Endodermal cell (in vitro differentiated cells): Measurements from ENCODE around the gene PPP2R2B. TPM values are rescaled to one million over a fixed set of nuclear protein-coding genes. Genes with fewer than 3 reads are reported as not detected.

Experiments
- DNase-seq: peaks from one replicate; pipeline ENCODE4 v3.0.0-alpha.2; 2017
- H3K27ac ChIP-seq: 2 replicates; pipeline ENCODE4 v1.5.1; 2013; ENCODE audit warnings: mild to moderate bottlenecking, low read depth, low read length, moderate library complexity
- H3K27me3 ChIP-seq: 2 replicates; pipeline ENCODE4 v1.6.1; 2013; ENCODE audit warnings: mild to moderate bottlenecking, low read length, moderate library complexity; ENCODE audit not compliant: insufficient read depth, control insufficient read depth, poor library complexity, severe bottlenecking
- H3K36me3 ChIP-seq: 2 replicates; pipeline ENCODE4 v1.7.0; 2013; ENCODE audit warnings: mild to moderate bottlenecking, low read length, moderate library complexity; ENCODE audit not compliant: control insufficient read depth, insufficient read depth
- H3K4me1 ChIP-seq: one replicate; pipeline ENCODE4 v1.7.0; 2013; ENCODE audit warnings: low read length; ENCODE audit not compliant: control insufficient read depth, insufficient read depth
- H3K4me3 ChIP-seq: 2 replicates; pipeline ENCODE4 v1.5.1; 2013; ENCODE audit warnings: mild to moderate bottlenecking, low read length, moderate library complexity
- H3K9ac ChIP-seq: 2 replicates; pipeline ENCODE4 v1.6.1; 2013; ENCODE audit warnings: mild to moderate bottlenecking, low read length, moderate library complexity; ENCODE audit not compliant: poor library complexity, severe bottlenecking; ENCODE audit errors: extremely low read depth
- H3K9me3 ChIP-seq: 2 replicates; pipeline ENCODE4 v1.6.1; 2013; ENCODE audit warnings: mild to moderate bottlenecking, low read length, moderate library complexity; ENCODE audit not compliant: control insufficient read depth
- H3K27ac Mint-ChIP-seq: 2 replicates; pipeline ENCODE4 v1.8.0; 2020; ENCODE audit warnings: mixed read lengths
- H3K27me3 Mint-ChIP-seq: 2 replicates; pipeline ENCODE4 v1.8.0; 2021; ENCODE audit warnings: mild to moderate bottlenecking, mixed read lengths; ENCODE audit not compliant: insufficient read depth
- H3K36me3 Mint-ChIP-seq: 2 replicates; pipeline ENCODE4 v1.8.0; 2020; ENCODE audit warnings: low read depth, mixed read lengths
- H3K4me1 Mint-ChIP-seq: 2 replicates; pipeline ENCODE4 v1.8.0; 2020; ENCODE audit warnings: mixed read lengths
- H3K4me3 Mint-ChIP-seq: 2 replicates; pipeline ENCODE4 v1.8.0; 2020; ENCODE audit warnings: mild to moderate bottlenecking, moderate library complexity, mixed read lengths
- H3K9me3 Mint-ChIP-seq: 2 replicates; pipeline ENCODE4 v1.8.0; 2020; ENCODE audit warnings: mild to moderate bottlenecking, mixed read lengths
- CTCF ChIP-seq: fragments of 200-600 bp; sonication (generic); conservative IDR thresholded peaks from 2 replicates; pipeline ENCODE4 v1.5.0; 2021; ENCODE audit warnings: antibody characterized with exemption, mild to moderate bottlenecking
- WGBS, 2 experiments: methylation state at CpG; one replicate each; pipeline versions ENCODE4 v1.1.5 to v1.1.7; 2013; ENCODE audit warnings: missing lambda C conversion rate in 2 of 2, mixed read lengths in 1 of 2; ENCODE audit not compliant: insufficient coverage in 1 of 2, insufficient read length in 1 of 2; 5-methylcytosine and 5-hydroxymethylcytosine counted together
- total RNA-seq, 2 donors: library from RNA; stranded (reverse); fragmentation: NEBNext Ultra II Directional in 1 of 2; extraction: Animal tissue kit (Norgen Biotek cat#: 25700) in 1 of 2; gene quantifications; 2 replicates in 1 of 2; 3 replicates in 1 of 2; pipeline ENCODE4 v1.2.1, GENCODE V29; 2021

PPP2R2B gene
- total RNA-seq, 2 donors from 2014 or later = 3.3 to 8.0 TPM

GRCh38 chr5:146623009-146623408, 255.5 kb downstream of the PPP2R2B start:
- 91 to 100% methylated on average over 1 to 5 of the region's 5 CpGs for WGBS, 2 experiments
- peaks cover 6% of the 10 kb centered on the region for H3K4me1 Mint-ChIP-seq
- H3K27me3 ChIP-seq = no peaks in the 10 kb centered on the region
- no peak overlapping the region for H3K4me3 Mint-ChIP-seq
- no peaks in the 10 kb centered on the region for H3K9me3 Mint-ChIP-seq
- no peaks in the 10 kb centered on the region for H3K4me1 ChIP-seq
- H3K36me3 Mint-ChIP-seq = no peaks in the 10 kb centered on the region
- no peak overlapping the region for H3K9ac ChIP-seq
- H3K36me3 ChIP-seq = no peaks in the 10 kb centered on the region
- no peak overlapping the region for H3K4me3 ChIP-seq
- no peak overlapping the region for H3K27ac Mint-ChIP-seq
- TF ChIP-seq CTCF = no peak
- no peak for DNase-seq
- no peaks in the 10 kb centered on the region for H3K27me3 Mint-ChIP-seq
- no peaks in the 10 kb centered on the region for H3K9me3 ChIP-seq
- H3K27ac ChIP-seq = no peak overlapping the region

GRCh38 chr5:146622391-146622790, 256.2 kb downstream of the PPP2R2B start:
- H3K27ac Mint-ChIP-seq = no peak overlapping the region
- 78 to 79% methylated on average over 1 of the region's 1 CpG for WGBS, 2 experiments
- H3K4me1 ChIP-seq = no peaks in the 10 kb centered on the region
- H3K9ac ChIP-seq = no peak overlapping the region
- no peaks in the 10 kb centered on the region for H3K9me3 Mint-ChIP-seq
- no peaks in the 10 kb centered on the region for H3K36me3 ChIP-seq
- H3K36me3 Mint-ChIP-seq = no peaks in the 10 kb centered on the region
- H3K4me3 Mint-ChIP-seq = no peak overlapping the region
- no peaks in the 10 kb centered on the region for H3K27me3 Mint-ChIP-seq
- no peak overlapping the region for H3K27ac ChIP-seq
- H3K4me1 Mint-ChIP-seq = peaks cover 8% of the 10 kb centered on the region
- H3K4me3 ChIP-seq = no peak overlapping the region
- TF ChIP-seq CTCF = peak; percentile 77
- DNase-seq = no peak
- no peaks in the 10 kb centered on the region for H3K27me3 ChIP-seq
- no peaks in the 10 kb centered on the region for H3K9me3 ChIP-seq

GRCh38 chr5:146620669-146621051, 257.9 kb downstream of the PPP2R2B start:
- H3K36me3 Mint-ChIP-seq = peaks cover 6% of the 10 kb centered on the region
- H3K9ac ChIP-seq = no peak overlapping the region
- H3K4me3 ChIP-seq = no peak overlapping the region
- no peaks in the 10 kb centered on the region for H3K36me3 ChIP-seq
- H3K4me1 ChIP-seq = no peaks in the 10 kb centered on the region
- TF ChIP-seq CTCF = no peak
- H3K4me3 Mint-ChIP-seq = no peak overlapping the region
- no peaks in the 10 kb centered on the region for H3K27me3 ChIP-seq
- no peaks in the 10 kb centered on the region for H3K27me3 Mint-ChIP-seq
- peaks cover 14% of the 10 kb centered on the region for H3K9me3 Mint-ChIP-seq
- 54 to 75% methylated on average over 3 to 5 of the region's 5 CpGs for WGBS, 2 experiments
- peak overlapping the region; percentile 56 for H3K27ac ChIP-seq
- DNase-seq = peak; percentile 58
- peaks cover 12% of the 10 kb centered on the region for H3K9me3 ChIP-seq
- no peak overlapping the region for H3K27ac Mint-ChIP-seq
- H3K4me1 Mint-ChIP-seq = peaks cover 8% of the 10 kb centered on the region
